Caco-2 (cell line): Measurements from ENCODE around the gene ATG7. TPM values are rescaled to one million over a fixed set of nuclear protein-coding genes. Genes with fewer than 3 reads are reported as not detected.
"Not testable (repeated sequence)": the region's sequence is repeated elsewhere in the genome, so short reads cannot be mapped to it uniquely, and the experiment has no call there.

ENCODE experiments used
- BruUV-seq: library from RNA; stranded (reverse); fragments of 400-500 nt; replicated peaks from 2 replicates; lab custom pipeline; 2021; lab: Mats Ljungman, UMichigan
- CTCF ChIA-PET: fragments of 300-600 bp; sonication (Branson Sonifier 250); formaldehyde crosslinking; loops from one replicate; lab custom pipeline; 2022; ENCODE audit warnings: antibody characterized with exemption; lab: Charles Lee
- POLR2A ChIA-PET: fragments of 300-600 bp; sonication (Branson Sonifier 250); formaldehyde crosslinking; loops from one replicate; lab custom pipeline; 2022; ENCODE audit warnings: antibody characterized with exemption; lab: Charles Lee
- DNase-seq, 2 experiments: peaks; one replicate each; pipeline versions ENCODE4 v3.0.0 to v3.0.0-alpha.2; 2020 to 2022
- H3K27me3 ChIP-seq: replicated peaks from 2 replicates; pipeline ENCODE4 v1.6.0; 2011; ENCODE audit warnings: low read length; ENCODE audit not compliant: control insufficient read depth, insufficient read depth
- H3K36me3 ChIP-seq: 2 replicates; pipeline ENCODE4 v1.5.1; 2011; ENCODE audit warnings: low read length; ENCODE audit not compliant: control insufficient read depth, insufficient read depth
- H3K4me1 ChIP-seq: fragments of 250-450 bp; sonication (Bioruptor Pico); 2 replicates; pipeline ENCODE4 v1.5.1; 2020; ENCODE audit warnings: mild to moderate bottlenecking
- H3K4me3 ChIP-seq: 2 replicates; pipeline ENCODE4 v1.5.1; 2011; ENCODE audit warnings: low read depth, mild to moderate bottlenecking, control low read depth, low read length
- H3K9me3 ChIP-seq: fragments of 250-450 bp; sonication (Bioruptor Pico); 2 replicates; pipeline ENCODE4 v1.5.1; 2020; ENCODE audit warnings: mild to moderate bottlenecking, moderate library complexity
- H3K27ac Mint-ChIP-seq: one replicate; pipeline ENCODE4 v1.8.0; 2022; ENCODE audit warnings: mixed read lengths; ENCODE audit not compliant: unreplicated experiment
- H3K27me3 Mint-ChIP-seq: one replicate; pipeline ENCODE4 v1.8.0; 2022; ENCODE audit warnings: mixed read lengths; ENCODE audit not compliant: insufficient read depth, unreplicated experiment
- H3K36me3 Mint-ChIP-seq: one replicate; pipeline ENCODE4 v1.8.0; 2022; ENCODE audit warnings: mild to moderate bottlenecking, mixed read lengths; ENCODE audit not compliant: insufficient read depth, unreplicated experiment
- H3K4me1 Mint-ChIP-seq: one replicate; pipeline ENCODE4 v1.8.0; 2022; ENCODE audit warnings: low read depth, mixed read lengths; ENCODE audit not compliant: unreplicated experiment
- H3K4me3 Mint-ChIP-seq: one replicate; pipeline ENCODE4 v1.8.0; 2022; ENCODE audit warnings: mild to moderate bottlenecking, moderate library complexity, mixed read lengths; ENCODE audit not compliant: unreplicated experiment
- H3K9me3 Mint-ChIP-seq: one replicate; pipeline ENCODE4 v1.8.0; 2022; ENCODE audit warnings: mixed read lengths; ENCODE audit not compliant: unreplicated experiment
- CTCF ChIP-seq, 2 experiments: fragments of 200-600 bp in 1 of 2; IDR thresholded peaks; 1 replicate in 1 of 2; 2 replicates in 1 of 2; pipeline versions ENCODE4 v1.5.1 to v1.8.0; 2011 to 2022; ENCODE audit warnings: antibody characterized with exemption in 1 of 2, control low read depth in 1 of 2, inconsistent platforms in 1 of 2, low read depth in 1 of 2, low read length in 1 of 2, mild to moderate bottlenecking in 1 of 2, moderate library complexity in 1 of 2; ENCODE audit not compliant: insufficient read depth in 1 of 2, severe bottlenecking in 1 of 2, unreplicated experiment in 1 of 2
- intact Hi-C: fragments of 100-400 bp; cut with micrococcal nuclease; formaldehyde crosslinking; loops from one replicate; pipeline ENCODE4 v1.10.0; 2022; ENCODE audit not compliant: unreplicated experiment
- total RNA-seq: library from RNA; stranded (reverse); gene quantifications from 2 replicates; pipeline ENCODE4 v1.2.3, GENCODE V29; 2022

Gene ATG7
- total RNA-seq, 1 experiment from 2014 or later = 24.4 TPM

- peak in 1 of 2 experiments; percentile 52 for DNase-seq
- H3K4me1 Mint-ChIP-seq = no peaks in the 10 kb centered on the region
These were observed 62.9 kb downstream of the ATG7 start for GRCh38 chr3:11335056-11335608.

DNA sequence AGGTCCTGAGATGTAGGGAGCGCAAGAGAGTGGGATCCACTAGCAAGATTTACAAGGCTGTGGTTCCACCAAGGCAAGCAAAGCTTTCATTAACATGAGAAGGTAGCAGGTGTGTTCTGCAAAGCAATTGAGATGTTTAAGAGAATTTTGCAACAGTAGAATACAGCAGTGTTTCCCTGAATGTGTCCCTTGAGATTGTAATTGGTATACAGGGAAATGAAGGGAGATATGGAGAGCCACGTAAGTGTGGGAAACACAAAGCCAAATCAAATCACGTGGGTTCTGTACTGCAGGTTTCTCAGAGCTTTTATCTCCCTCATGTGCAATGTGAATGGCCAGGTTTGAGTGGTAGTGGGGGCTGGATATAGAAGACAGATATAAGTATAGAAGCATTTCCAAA is 67.3 kb downstream of the ATG7 start:
- POLR2A ChIA-PET = no interaction called here
- H3K27me3 ChIP-seq = no peaks in the 10 kb centered on the region
- no peaks in the 10 kb centered on the region for H3K4me1 Mint-ChIP-seq
- H3K4me3 Mint-ChIP-seq = no peak overlapping the region
- H3K9me3 Mint-ChIP-seq = no peaks in the 10 kb centered on the region
- H3K4me3 ChIP-seq = no peak overlapping the region
- intact Hi-C loops = loop anchor here (10.0 kb wide), 1 partner anchor 275 kb away; no protein-coding TSS in a partner anchor
- CTCF ChIA-PET = no interaction called here
- H3K27ac Mint-ChIP-seq = no peak overlapping the region
- no peaks in the 10 kb centered on the region for H3K36me3 Mint-ChIP-seq
- H3K27me3 Mint-ChIP-seq = no peaks in the 10 kb centered on the region
- H3K36me3 ChIP-seq = no peaks in the 10 kb centered on the region
- BruUV-seq = no TSS peak
- no peaks in the 10 kb centered on the region for H3K4me1 ChIP-seq
- no peak for DNase-seq
- no peaks in the 10 kb centered on the region for H3K9me3 ChIP-seq
- TF ChIP-seq CTCF (IDR thresholded peaks at IDR 0.05; ENCODE audit: insufficient read depth in 1 of 2, low read depth in 1 of 2, low read length in 1 of 2, severe bottlenecking in 1 of 2, unreplicated experiment in 1 of 2) = no peak

More at GRCh38 chr3:11335056-11335608, 62.9 kb downstream of the ATG7 start:
- no peak overlapping the region for H3K4me3 Mint-ChIP-seq
- H3K27ac Mint-ChIP-seq = no peak overlapping the region
- Histone ChIP-seq H3K4me3 (no peak overlapping the region), H3K36me3 (no peaks in the 10 kb centered on the region), H3K27me3 (no peaks in the 10 kb centered on the region), H3K4me1 (no peaks in the 10 kb centered on the region), H3K9me3 (no peaks in the 10 kb centered on the region)
- CTCF ChIA-PET = interaction anchor here (0.7 to 1.9 kb wide), 9 partner anchors 10 to 897 kb away, joined by 3 to 18 read pairs (median 3); no protein-coding TSS in a partner anchor
- no peaks in the 10 kb centered on the region for H3K27me3 Mint-ChIP-seq
- POLR2A ChIA-PET = no interaction called here
- BruUV-seq = no TSS peak
- H3K36me3 Mint-ChIP-seq = no peaks in the 10 kb centered on the region
- peak; percentile 52 to 73 for TF ChIP-seq CTCF (IDR thresholded peaks at IDR 0.05; ENCODE audit: insufficient read depth in 1 of 2, low read depth in 1 of 2, low read length in 1 of 2, severe bottlenecking in 1 of 2, unreplicated experiment in 1 of 2)
- no peaks in the 10 kb centered on the region for H3K9me3 Mint-ChIP-seq
- intact Hi-C loops = loop anchor here (1.0 to 10.0 kb wide), 3 partner anchors 99 to 270 kb away; no protein-coding TSS in a partner anchor

GRCh38 chr3:11346416-11346815 is 74.2 kb downstream of the ATG7 start:
- Mint-ChIP-seq H3K27ac (no peak overlapping the region), H3K9me3 (no peaks in the 10 kb centered on the region), H3K27me3 (no peaks in the 10 kb centered on the region), H3K4me1 (no peaks in the 10 kb centered on the region), H3K4me3 (no peak overlapping the region), H3K36me3 (no peaks in the 10 kb centered on the region)
- Histone ChIP-seq H3K9me3 (no peaks in the 10 kb centered on the region), H3K36me3 (no peaks in the 10 kb centered on the region), H3K4me1 (no peaks in the 10 kb centered on the region), H3K4me3 (no peak overlapping the region), H3K27me3 (no peaks in the 10 kb centered on the region)
- no peak for DNase-seq
- TF ChIP-seq CTCF (IDR thresholded peaks at IDR 0.05; ENCODE audit: insufficient read depth in 1 of 2, low read depth in 1 of 2, low read length in 1 of 2, severe bottlenecking in 1 of 2, unreplicated experiment in 1 of 2) = no peak
- CTCF ChIA-PET = no interaction called here
- no TSS peak for BruUV-seq
- intact Hi-C loops = no loop called here
- POLR2A ChIA-PET = no interaction called here

- DNase-seq, H3K4me3 ChIP-seq, CTCF ChIA-PET, H3K4me1 ChIP-seq, intact Hi-C loops, H3K4me1 Mint-ChIP-seq, H3K27me3 Mint-ChIP-seq, H3K9me3 ChIP-seq, H3K36me3 ChIP-seq, BruUV-seq, H3K27me3 ChIP-seq, H3K27ac Mint-ChIP-seq, H3K9me3 Mint-ChIP-seq, H3K4me3 Mint-ChIP-seq, H3K36me3 Mint-ChIP-seq: not testable (repeated sequence)
- POLR2A ChIA-PET = interaction anchor here (0.6 kb wide), 1 partner anchor 356 kb away, joined by 5 read pairs; no protein-coding TSS in a partner anchor
These were observed 76.7 kb downstream of the ATG7 start for GRCh38 chr3:11348877-11349276.
